T-cell (primary cell): ENCODE data around the gene PPM1A. TPM values are rescaled to one million over a fixed set of nuclear protein-coding genes. Genes with fewer than 3 reads are reported as not detected.
A peak's percentile ranks its signal among the peaks of the same experiment; 100 is the strongest.

Source experiments
- ATAC-seq, 4 experiments: fragments of 200-7000 bp in 3 of 4; fragments of 150-1000 bp in 1 of 4; cut with Tn5 transposase; replicated peaks in 1 of 4; 1 replicate in 3 of 4; 2 replicates in 1 of 4; pipeline ENCODE4 v1.10.0; 2021; ENCODE audit warnings: moderate library complexity in 3 of 4, mild to moderate bottlenecking in 2 of 4, moderate number of reproducible peaks in 1 of 4
- CTCF ChIA-PET, 2 donors: fragments of 300-600 bp; sonication (Branson Sonifier 250); formaldehyde crosslinking; loops; one replicate each; lab custom pipeline; 2022; ENCODE audit warnings: antibody characterized with exemption in 2 of 2; lab: Charles Lee
- POLR2A ChIA-PET, 2 donors: fragments of 300-600 bp; sonication (Branson Sonifier 250); formaldehyde crosslinking; loops; one replicate each; lab custom pipeline; 2022; ENCODE audit warnings: antibody characterized with exemption in 2 of 2; lab: Charles Lee
- DNase-seq, 35 experiments: peaks; one replicate each; pipeline versions ENCODE4 v3.0.0 to v3.0.0-alpha.2; 2013 to 2023
- H3K27ac ChIP-seq: one replicate; pipeline ENCODE4 v1.5.1; 2013; ENCODE audit warnings: low read length
- H3K27me3 ChIP-seq, 2 experiments: replicated peaks in 1 of 2; 1 replicate in 1 of 2; 2 replicates in 1 of 2; pipeline versions ENCODE4 v1.6.1 to v1.7.0; 2013; ENCODE audit warnings: low read length in 1 of 2, mixed read lengths in 1 of 2; ENCODE audit not compliant: control insufficient read depth in 2 of 2, insufficient read depth in 2 of 2; ENCODE audit errors: extremely low read depth in 1 of 2
- H3K36me3 ChIP-seq, 2 donors: 1 replicate in 1 of 2; 2 replicates in 1 of 2; pipeline versions ENCODE4 v1.6.1 to v1.7.0; 2013; ENCODE audit warnings: low read length in 1 of 2; ENCODE audit not compliant: control insufficient read depth in 2 of 2, insufficient read depth in 1 of 2; ENCODE audit errors: extremely low read depth in 1 of 2
- H3K4me1 ChIP-seq, 2 experiments: 1 replicate in 1 of 2; 2 replicates in 1 of 2; pipeline versions ENCODE4 v1.6.1 to v1.7.0; 2013; ENCODE audit warnings: low read length in 2 of 2, mixed read lengths in 1 of 2; ENCODE audit not compliant: insufficient read depth in 2 of 2, control insufficient read depth in 1 of 2; ENCODE audit errors: extremely low read depth in 1 of 2
- H3K4me3 ChIP-seq, 2 donors: 1 replicate in 1 of 2; 2 replicates in 1 of 2; pipeline versions ENCODE4 v1.5.1 to v1.7.0; 2013; ENCODE audit warnings: mild to moderate bottlenecking in 2 of 2, low read length in 1 of 2, moderate library complexity in 1 of 2; ENCODE audit not compliant: control insufficient read depth in 1 of 2; ENCODE audit errors: extremely low read depth in 1 of 2
- H3K9me3 ChIP-seq: 2 replicates; pipeline ENCODE4 v1.7.0; 2013
- H3K27ac Mint-ChIP-seq, 2 donors: one replicate each; pipeline ENCODE4 v1.8.0; 2020 to 2021; ENCODE audit warnings: mild to moderate bottlenecking in 2 of 2, mixed read lengths in 2 of 2
- H3K27me3 Mint-ChIP-seq, 2 donors: one replicate each; pipeline ENCODE4 v1.8.0; 2021 to 2022; ENCODE audit warnings: mixed read lengths in 2 of 2
- H3K36me3 Mint-ChIP-seq: one replicate; pipeline ENCODE4 v1.8.0; 2021; ENCODE audit warnings: mixed read lengths
- H3K4me1 Mint-ChIP-seq, 3 donors: one replicate each; pipeline ENCODE4 v1.8.0; 2020 to 2022; ENCODE audit warnings: mixed read lengths in 3 of 3, mild to moderate bottlenecking in 1 of 3
- H3K4me3 Mint-ChIP-seq, 3 donors: one replicate each; pipeline ENCODE4 v1.8.0; 2020 to 2022; ENCODE audit warnings: mild to moderate bottlenecking in 3 of 3, mixed read lengths in 3 of 3, moderate library complexity in 3 of 3
- H3K9me3 Mint-ChIP-seq, 3 donors: one replicate each; pipeline ENCODE4 v1.8.0; 2020 to 2022; ENCODE audit warnings: mixed read lengths in 3 of 3
- WGBS: methylation state at CpG from one replicate; pipeline ENCODE4 v1.1.5; 2013; ENCODE audit warnings: missing lambda C conversion rate; ENCODE audit not compliant: insufficient coverage; 5-methylcytosine and 5-hydroxymethylcytosine counted together
- total RNA-seq, 35 experiments: library from RNA in 6 of 35; stranded (reverse) in 6 of 35; fragments of 120-200 nt in 1 of 35; gene quantifications; one replicate each; pipeline versions ENCODE4 v1.2.1 to v1.2.4 and lab custom pipeline; 2013 to 2026

The PPM1A gene
- total RNA-seq, 5 donors from 2014 or later (not counting 1 experiment from before 2014, with no cell fraction given) = 42.8 to 71.6 (median 46.1) TPM

DNA sequence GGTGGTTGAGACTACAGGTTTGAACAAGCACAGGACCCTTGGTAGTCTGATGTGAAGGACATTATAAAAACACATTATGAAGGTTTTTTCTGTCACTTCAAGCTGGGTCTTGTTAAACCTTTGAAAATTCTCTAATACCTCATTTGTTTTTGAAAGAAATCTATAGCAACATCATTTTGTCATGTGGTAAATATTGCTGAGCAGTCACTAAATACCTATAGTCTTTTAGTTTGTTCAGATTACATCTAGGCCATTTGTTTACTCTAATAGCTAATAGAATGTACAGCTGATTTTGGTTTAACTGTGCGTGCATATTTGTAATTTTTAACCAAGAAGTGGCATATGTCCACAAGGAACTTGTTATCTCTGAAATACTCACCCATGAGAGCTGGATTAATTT, 2.9 kb downstream of the PPM1A start:
- ATAC-seq (no peak), DNase-seq (no peak)
- H3K9me3 Mint-ChIP-seq = no peaks in the 10 kb centered on the region
- Histone ChIP-seq H3K4me3 (no peak overlapping the region), H3K4me1 (peaks cover 21 to 34% of the 10 kb centered on the region in 2 experiments), H3K9me3 (no peaks in the 10 kb centered on the region), H3K27ac (no peak overlapping the region), H3K27me3 (no peaks in the 10 kb centered on the region), H3K36me3 (no peaks in the 10 kb centered on the region)
- WGBS = no CpG with 5 or more reads among the region's 1 CpG
- H3K4me3 Mint-ChIP-seq = peak overlapping the region; percentile 21 to 86 (median 48)
- peak overlapping the region in 1 of 2 donors; percentile 45 for H3K27ac Mint-ChIP-seq
- H3K4me1 Mint-ChIP-seq = peaks cover 71 to 87% (median 72%) of the 10 kb centered on the region in 3 donors
- ChIA-PET POLR2A (interaction anchor here in 1 of 2 donors (0.6 kb wide), 1 partner anchor 1222 kb away, joined by 3 read pairs; no protein-coding TSS in a partner anchor), CTCF (interaction anchor here in 1 of 2 donors (0.6 to 2.6 kb wide), 2 partner anchors 14 to 288 kb away, joined by 3 to 15 read pairs; no protein-coding TSS in a partner anchor)
- no peaks in the 10 kb centered on the region for H3K27me3 Mint-ChIP-seq
- H3K36me3 Mint-ChIP-seq = no peaks in the 10 kb centered on the region

DNA sequence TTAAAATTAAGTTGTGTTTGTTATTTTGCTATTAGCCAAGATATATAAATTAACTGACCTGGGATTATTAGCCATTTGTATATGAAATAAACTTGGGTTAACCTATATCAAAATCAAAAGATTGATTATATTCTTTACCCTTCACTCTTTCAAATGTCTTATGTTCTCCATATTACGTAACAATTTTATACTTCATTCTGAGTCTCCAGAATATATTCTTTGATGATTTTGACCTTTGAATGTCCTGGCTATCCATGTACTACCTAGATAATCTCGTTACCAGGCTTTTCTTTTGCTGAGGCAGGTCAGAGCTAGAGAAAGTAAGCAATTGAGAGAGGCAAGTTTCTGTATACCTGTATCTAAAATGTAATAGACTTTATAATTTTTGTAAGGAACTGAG, 3.6 kb downstream of the PPM1A start:
- ChIA-PET POLR2A (no interaction called here), CTCF (interaction anchor here in 1 of 2 donors (2.5 kb wide), 1 partner anchor 13 kb away, joined by 11 read pairs; no protein-coding TSS in a partner anchor)
- no peaks in the 10 kb centered on the region for H3K27me3 Mint-ChIP-seq
- no peak for ATAC-seq
- peaks cover 68 to 85% (median 70%) of the 10 kb centered on the region in 3 donors for H3K4me1 Mint-ChIP-seq
- H3K36me3 Mint-ChIP-seq = no peaks in the 10 kb centered on the region
- H3K27me3 ChIP-seq = no peaks in the 10 kb centered on the region
- H3K9me3 ChIP-seq = no peaks in the 10 kb centered on the region
- no peak for DNase-seq
- H3K4me1 ChIP-seq = peaks cover 17 to 34% of the 10 kb centered on the region in 2 experiments
- H3K36me3 ChIP-seq = no peaks in the 10 kb centered on the region
- no peaks in the 10 kb centered on the region for H3K9me3 Mint-ChIP-seq
- H3K27ac Mint-ChIP-seq = no peak overlapping the region
- peak overlapping the region in 1 of 3 donors; percentile 48 for H3K4me3 Mint-ChIP-seq
- H3K27ac ChIP-seq = no peak overlapping the region
- no peak overlapping the region for H3K4me3 ChIP-seq
- WGBS = no CpG with 5 or more reads among the region's 2 CpGs

DNA sequence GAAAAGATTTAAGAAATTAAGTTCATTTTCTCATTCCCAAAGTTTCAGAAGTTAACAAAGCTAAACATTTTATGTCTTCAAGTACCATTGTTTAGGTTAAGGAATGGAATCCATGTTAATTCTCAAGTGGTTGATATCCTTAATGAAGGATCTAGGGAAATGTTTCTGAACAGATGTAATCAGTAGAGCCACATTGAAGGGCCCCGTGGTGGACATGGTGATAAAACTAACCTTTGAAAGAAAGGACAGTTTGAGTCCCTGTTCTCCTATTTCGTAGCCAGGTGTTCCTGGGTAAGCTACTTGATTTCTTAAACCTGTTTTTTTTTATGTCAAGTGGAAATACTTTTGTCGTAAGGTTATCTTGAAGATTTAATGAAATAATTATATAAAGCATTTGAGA, 4.6 kb downstream of the PPM1A start:
- H3K4me1 ChIP-seq = peaks cover 9 to 36% of the 10 kb centered on the region in 2 experiments
- POLR2A ChIA-PET = interaction anchor here (0.5 to 0.9 kb wide), 4 partner anchors 10 to 25 kb away, joined by 3 read pairs; no protein-coding TSS in a partner anchor

DNA sequence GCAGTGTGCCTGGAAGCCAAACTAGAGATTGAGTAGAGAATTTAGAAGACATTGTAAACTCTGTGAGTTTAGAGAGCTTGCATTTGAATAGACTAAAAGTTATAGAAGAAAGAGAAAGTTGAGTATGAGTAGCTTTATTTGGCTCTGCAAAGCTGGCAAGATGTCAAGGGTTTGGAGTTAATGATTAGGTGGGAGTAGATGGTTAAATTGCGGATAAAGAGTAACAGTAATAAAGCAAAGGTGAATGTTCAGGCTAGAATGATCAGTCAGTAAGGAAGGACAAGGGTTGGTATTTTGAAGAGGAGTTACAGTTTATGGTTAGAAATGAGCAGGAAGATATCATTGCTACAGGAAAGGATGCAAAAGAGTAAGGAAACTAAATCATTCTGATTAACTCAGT, 5.2 kb downstream of the PPM1A start:
- H3K9me3 ChIP-seq = no peaks in the 10 kb centered on the region
- peaks cover 7 to 36% of the 10 kb centered on the region in 2 experiments for H3K4me1 ChIP-seq
- peaks cover 75 to 87% (median 77%) of the 10 kb centered on the region in 3 donors for H3K4me1 Mint-ChIP-seq
- no peaks in the 10 kb centered on the region for H3K9me3 Mint-ChIP-seq
- H3K27ac ChIP-seq = no peak overlapping the region
- H3K4me3 Mint-ChIP-seq = no peak overlapping the region
- H3K27me3 Mint-ChIP-seq = no peaks in the 10 kb centered on the region
- WGBS = 100% methylated on average over 1 of the region's 1 CpG
- no peaks in the 10 kb centered on the region for H3K27me3 ChIP-seq
- no peaks in the 10 kb centered on the region for H3K36me3 Mint-ChIP-seq
- DNase-seq = no peak
- H3K27ac Mint-ChIP-seq = no peak overlapping the region
- H3K4me3 ChIP-seq = no peak overlapping the region
- CTCF ChIA-PET = interaction anchor here (0.6 to 2.5 kb wide), 9 partner anchors 7 to 1126 kb away, joined by 3 to 11 read pairs (median 4); no protein-coding TSS in a partner anchor
- H3K36me3 ChIP-seq = no peaks in the 10 kb centered on the region
- POLR2A ChIA-PET = interaction anchor here (0.5 to 1.1 kb wide), 5 partner anchors 12 to 746 kb away, joined by 3 to 4 read pairs (median 3); no protein-coding TSS in a partner anchor
- ATAC-seq = no peak

More for the DNA sequence above, 4.6 kb downstream of the PPM1A start:
- CTCF ChIA-PET = interaction anchor here in 1 of 2 donors (0.6 to 2.5 kb wide), 6 partner anchors 10 to 1125 kb away, joined by 3 to 11 read pairs (median 4); no protein-coding TSS in a partner anchor
- no CpG with 5 or more reads among the region's 3 CpGs for WGBS
- H3K27me3 Mint-ChIP-seq = no peaks in the 10 kb centered on the region
- peaks cover 70 to 85% (median 73%) of the 10 kb centered on the region in 3 donors for H3K4me1 Mint-ChIP-seq
- ATAC-seq (no peak), DNase-seq (no peak)
- H3K27me3 ChIP-seq = no peaks in the 10 kb centered on the region
- H3K36me3 Mint-ChIP-seq = no peaks in the 10 kb centered on the region
- H3K9me3 Mint-ChIP-seq = no peaks in the 10 kb centered on the region
- no peak overlapping the region for H3K4me3 Mint-ChIP-seq
- no peak overlapping the region for H3K27ac Mint-ChIP-seq
- H3K36me3 ChIP-seq = no peaks in the 10 kb centered on the region
- H3K4me3 ChIP-seq = no peak overlapping the region
- H3K27ac ChIP-seq = no peak overlapping the region
- no peaks in the 10 kb centered on the region for H3K9me3 ChIP-seq

DNA sequence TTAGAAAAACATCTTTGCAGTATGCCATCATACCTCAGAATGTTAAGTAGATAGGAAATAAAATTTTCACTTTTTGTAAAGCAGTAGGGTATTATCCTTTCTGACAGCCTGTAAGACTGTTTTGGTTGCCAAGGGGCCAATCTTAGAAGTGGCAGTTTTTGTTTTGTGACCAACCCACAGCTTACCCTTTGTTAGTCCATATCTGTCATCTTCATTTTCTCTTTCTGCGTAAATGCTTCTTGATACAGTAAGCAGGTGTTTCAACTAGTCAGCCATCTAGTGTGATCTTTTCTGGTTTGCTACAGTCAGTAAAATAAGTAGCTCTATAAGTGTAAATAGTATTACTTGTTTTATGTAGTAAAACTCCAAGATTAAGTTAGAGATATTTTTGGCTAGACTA, 8.8 kb downstream of the PPM1A start:
- no peak overlapping the region for H3K27ac Mint-ChIP-seq
- H3K9me3 Mint-ChIP-seq = no peaks in the 10 kb centered on the region
- H3K4me3 Mint-ChIP-seq = no peak overlapping the region
- H3K36me3 ChIP-seq = no peaks in the 10 kb centered on the region
- no peaks in the 10 kb centered on the region for H3K9me3 ChIP-seq
- no peak overlapping the region for H3K4me3 ChIP-seq
- POLR2A ChIA-PET = interaction anchor here in 1 of 2 donors (0.5 kb wide), 1 partner anchor 72 kb away, joined by 3 read pairs; no protein-coding TSS in a partner anchor
- DNase-seq (no peak), ATAC-seq (peak in 1 of 4 experiments; percentile 36)
- peaks cover 0 to 15% of the 10 kb centered on the region in 2 experiments for H3K4me1 ChIP-seq
- no peaks in the 10 kb centered on the region for H3K27me3 ChIP-seq
- no peak overlapping the region for H3K27ac ChIP-seq
- H3K27me3 Mint-ChIP-seq = no peaks in the 10 kb centered on the region
- H3K4me1 Mint-ChIP-seq = peaks cover 64 to 78% (median 70%) of the 10 kb centered on the region in 3 donors
- H3K36me3 Mint-ChIP-seq = no peaks in the 10 kb centered on the region
- CTCF ChIA-PET = interaction anchor here in 1 of 2 donors (1.4 to 2.9 kb wide), 2 partner anchors 8 to 11 kb away, joined by 3 to 18 read pairs; no protein-coding TSS in a partner anchor
- WGBS = no CpG with 5 or more reads among the region's 1 CpG

DNA sequence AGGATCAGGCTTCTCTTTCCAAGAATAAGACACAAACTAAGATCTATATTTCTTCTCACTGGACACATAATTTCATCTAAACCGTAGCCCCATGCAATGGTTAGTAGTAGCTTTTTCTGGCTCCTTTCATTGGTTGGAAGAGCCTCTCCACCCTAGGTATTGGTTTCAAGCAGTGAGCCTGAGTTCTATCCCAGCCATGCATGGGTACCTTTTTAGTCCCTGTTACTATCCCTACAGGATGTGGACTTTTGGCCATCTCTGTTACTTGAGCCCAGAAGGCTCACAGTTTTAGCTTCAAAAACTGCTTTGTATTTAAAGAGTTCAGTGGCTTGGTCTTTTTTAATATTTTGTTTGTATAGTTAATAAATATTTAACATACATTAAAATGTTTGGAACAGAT, 16.1 kb downstream of the PPM1A start:
- ATAC-seq (no peak), DNase-seq (no peak)
- Mint-ChIP-seq H3K27me3 (no peaks in the 10 kb centered on the region), H3K9me3 (peaks cover 0 to 7% (median 3%) of the 10 kb centered on the region in 3 donors), H3K36me3 (peaks cover 23% of the 10 kb centered on the region), H3K27ac (no peak overlapping the region), H3K4me1 (peaks cover 39 to 55% (median 49%) of the 10 kb centered on the region in 3 donors), H3K4me3 (no peak overlapping the region)
- ChIA-PET POLR2A (no interaction called here), CTCF (interaction anchor here (0.6 to 3.0 kb wide), 5 partner anchors 9 to 687 kb away, joined by 3 to 18 read pairs (median 5); no protein-coding TSS in a partner anchor)
- WGBS = no CpG with 5 or more reads among the region's 1 CpG
- H3K4me3 ChIP-seq = no peak overlapping the region
- no peak overlapping the region for H3K27ac ChIP-seq
- H3K4me1 ChIP-seq = no peaks in the 10 kb centered on the region
- no peaks in the 10 kb centered on the region for H3K27me3 ChIP-seq
- peaks cover 4% of the 10 kb centered on the region for H3K9me3 ChIP-seq
- H3K36me3 ChIP-seq = no peaks in the 10 kb centered on the region
